Cardiac muscle cell (in vitro differentiated cells and primary cell): ENCODE measurements around the gene TRH. TPM values are rescaled to one million over a fixed set of nuclear protein-coding genes. Genes with fewer than 3 reads are reported as not detected.

Source experiments
- DNase-seq, 2 donors: peaks; one replicate each; pipeline versions ENCODE4 v3.0.0 to v3.0.0-alpha.2; 2010 to 2017; ENCODE audit warnings: low read depth in 1 of 2, low spot score in 1 of 2
- H3K27ac ChIP-seq: fragments of 200-600 bp; sonication (generic); 2 replicates; pipeline ENCODE4 v1.5.1; 2016
- H3K27me3 ChIP-seq: fragments of 200-600 bp; sonication (generic); 2 replicates; pipeline ENCODE4 v1.6.0; 2016; ENCODE audit warnings: control low read depth
- H3K36me3 ChIP-seq: fragments of 200-600 bp; sonication (generic); 2 replicates; pipeline ENCODE4 v1.5.1; 2016; ENCODE audit warnings: control low read depth
- H3K4me1 ChIP-seq: fragments of 200-600 bp; sonication (generic); 2 replicates; pipeline ENCODE4 v1.8.1; 2017; ENCODE audit warnings: low read depth, mild to moderate bottlenecking, mixed run types
- H3K4me3 ChIP-seq: fragments of 200-600 bp; sonication (generic); 2 replicates; pipeline ENCODE4 v1.5.1; 2016; ENCODE audit warnings: mild to moderate bottlenecking
- H3K9me3 ChIP-seq: fragments of 200-600 bp; sonication (generic); 2 replicates; pipeline ENCODE4 v1.5.1; 2017; ENCODE audit warnings: low read depth, mild to moderate bottlenecking, control low read depth
- polyA plus RNA-seq: library from polyadenylated mRNA; unstranded; fragments of >200 nt; fragmentation: Nextera tagmentation; extraction: Ambion mirVana; gene quantifications from 2 replicates; pipeline ENCODE4 v1.2.1, GENCODE V29; 2016
- total RNA-seq: library from RNA; depleted of rRNA; stranded (reverse); fragments of >200 nt; gene quantifications from 2 replicates; pipeline ENCODE4 v1.2.3, GENCODE V29; 2016
- TF ChIP-seq, protein P1 (sequence below): IDR thresholded peaks from 2 replicates; pipeline ENCODE4 v1.5.1; 2012; ENCODE audit warnings: low read depth, mild to moderate bottlenecking, low read length

Gene TRH, protein sequence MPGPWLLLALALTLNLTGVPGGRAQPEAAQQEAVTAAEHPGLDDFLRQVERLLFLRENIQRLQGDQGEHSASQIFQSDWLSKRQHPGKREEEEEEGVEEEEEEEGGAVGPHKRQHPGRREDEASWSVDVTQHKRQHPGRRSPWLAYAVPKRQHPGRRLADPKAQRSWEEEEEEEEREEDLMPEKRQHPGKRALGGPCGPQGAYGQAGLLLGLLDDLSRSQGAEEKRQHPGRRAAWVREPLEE
- total RNA-seq: 92.4 and 111 TPM in 2 replicates
- polyA plus RNA-seq: 113 and 149 TPM in 2 replicates

DNA sequence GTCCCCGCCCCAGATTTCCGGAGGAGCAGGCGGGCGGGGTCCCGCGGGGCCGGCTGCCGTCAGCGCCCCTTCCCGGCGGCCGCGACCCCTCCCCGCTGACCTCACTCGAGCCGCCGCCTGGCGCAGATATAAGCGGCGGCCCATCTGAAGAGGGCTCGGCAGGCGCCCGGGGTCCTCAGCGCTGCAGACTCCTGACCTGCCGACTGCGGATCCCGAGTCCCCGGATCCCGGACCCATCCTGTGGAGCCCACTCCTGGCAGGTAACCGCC, at the start of gene TRH:
TRH (plus strand) TSS at position 157 of the 269 bp plus-strand sequence. CDS start 1,097 bp downstream, outside the sequence.
- TF ChIP-seq, protein P1, sequence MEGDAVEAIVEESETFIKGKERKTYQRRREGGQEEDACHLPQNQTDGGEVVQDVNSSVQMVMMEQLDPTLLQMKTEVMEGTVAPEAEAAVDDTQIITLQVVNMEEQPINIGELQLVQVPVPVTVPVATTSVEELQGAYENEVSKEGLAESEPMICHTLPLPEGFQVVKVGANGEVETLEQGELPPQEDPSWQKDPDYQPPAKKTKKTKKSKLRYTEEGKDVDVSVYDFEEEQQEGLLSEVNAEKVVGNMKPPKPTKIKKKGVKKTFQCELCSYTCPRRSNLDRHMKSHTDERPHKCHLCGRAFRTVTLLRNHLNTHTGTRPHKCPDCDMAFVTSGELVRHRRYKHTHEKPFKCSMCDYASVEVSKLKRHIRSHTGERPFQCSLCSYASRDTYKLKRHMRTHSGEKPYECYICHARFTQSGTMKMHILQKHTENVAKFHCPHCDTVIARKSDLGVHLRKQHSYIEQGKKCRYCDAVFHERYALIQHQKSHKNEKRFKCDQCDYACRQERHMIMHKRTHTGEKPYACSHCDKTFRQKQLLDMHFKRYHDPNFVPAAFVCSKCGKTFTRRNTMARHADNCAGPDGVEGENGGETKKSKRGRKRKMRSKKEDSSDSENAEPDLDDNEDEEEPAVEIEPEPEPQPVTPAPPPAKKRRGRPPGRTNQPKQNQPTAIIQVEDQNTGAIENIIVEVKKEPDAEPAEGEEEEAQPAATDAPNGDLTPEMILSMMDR: no peak
- Histone ChIP-seq H3K9me3 (no peaks in the 10 kb centered on the region), H3K4me1 (peaks cover 42% of the 10 kb centered on the region), H3K36me3 (no peaks in the 10 kb centered on the region), H3K27ac (no peak within 1 kb of the TSS), H3K27me3 (peaks cover 54% of the 10 kb centered on the region), H3K4me3 (peak within 1 kb of the TSS; percentile 38)
- peak in 1 of 2 donors; percentile 58 for DNase-seq

DNA sequence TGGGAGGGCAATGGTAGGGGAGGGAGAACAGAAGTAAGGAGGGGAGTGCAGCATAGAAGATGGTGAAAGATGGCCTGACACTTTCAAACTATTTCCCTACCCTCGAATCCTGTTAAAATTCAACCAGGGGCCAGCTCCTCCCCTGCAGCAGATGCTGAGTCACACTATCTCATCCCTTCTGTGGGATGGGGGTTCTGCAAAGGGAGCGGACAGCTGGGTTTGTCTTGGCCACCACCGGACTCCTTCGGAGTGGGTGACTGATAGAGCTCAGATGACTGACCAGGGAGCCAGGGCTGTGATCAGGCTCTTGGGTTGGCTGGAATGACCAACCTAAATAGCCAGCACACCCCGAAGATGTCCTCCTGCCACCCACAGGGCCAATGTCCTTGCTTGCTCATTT, 47.4 kb upstream of the TRH start:
- Histone ChIP-seq H3K27ac (no peak overlapping the region), H3K27me3 (no peaks in the 10 kb centered on the region), H3K36me3 (no peaks in the 10 kb centered on the region), H3K4me1 (no peaks in the 10 kb centered on the region), H3K9me3 (no peaks in the 10 kb centered on the region), H3K4me3 (no peak overlapping the region)
- TF ChIP-seq, protein P1: no peak
- DNase-seq: peak in 1 of 2 donors; percentile 8

DNA sequence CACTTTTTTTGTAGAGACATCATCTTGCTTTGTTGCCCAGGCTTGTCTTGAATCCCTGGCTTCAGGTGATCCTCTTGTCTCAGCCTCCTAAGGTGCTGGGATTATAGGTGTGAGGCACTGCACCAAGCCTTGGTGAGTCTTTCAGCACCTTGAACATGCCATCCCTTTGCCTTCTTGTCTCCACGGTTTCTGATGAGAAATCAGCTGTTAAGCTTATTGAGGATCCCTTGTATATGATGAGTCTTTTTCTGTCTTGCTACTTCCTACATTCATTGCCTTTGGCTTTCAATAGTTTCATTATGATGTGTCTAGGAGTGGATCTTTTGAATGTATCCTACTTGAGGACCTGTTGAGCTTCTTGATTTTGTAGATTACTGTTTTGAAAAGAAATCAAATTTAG, 45.1 kb upstream of the TRH start:
- TF ChIP-seq, protein P1: no peak
- Histone ChIP-seq H3K4me1 (no peaks in the 10 kb centered on the region), H3K27me3 (peaks cover 3% of the 10 kb centered on the region), H3K27ac (no peak overlapping the region), H3K36me3 (no peaks in the 10 kb centered on the region), H3K4me3 (no peak overlapping the region), H3K9me3 (no peaks in the 10 kb centered on the region)
- no peak for DNase-seq

DNA sequence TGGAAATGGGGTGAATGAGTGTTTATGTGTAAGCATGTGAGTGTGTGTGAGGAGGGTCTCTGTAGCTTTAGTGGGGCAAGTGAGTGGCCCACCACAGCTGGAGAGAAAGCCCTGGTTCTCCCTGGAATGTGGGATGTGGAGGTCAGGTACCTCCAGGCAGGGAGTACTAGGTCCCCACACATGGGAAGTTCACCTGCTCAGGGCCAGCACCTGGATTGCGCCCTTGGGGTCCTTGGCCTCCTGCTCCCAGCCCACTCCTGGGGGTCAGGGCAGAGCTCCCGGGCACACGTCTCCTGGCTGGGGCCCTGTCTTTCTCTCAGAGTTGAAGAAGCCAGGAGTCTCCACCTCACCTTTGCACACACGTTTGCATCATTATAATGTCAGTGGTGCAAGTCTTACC, 41.0 kb upstream of the TRH start:
- no peak for DNase-seq
- no peaks in the 10 kb centered on the region for H3K36me3 ChIP-seq
- peaks cover 3% of the 10 kb centered on the region for H3K27me3 ChIP-seq
- no peaks in the 10 kb centered on the region for H3K4me1 ChIP-seq
- H3K27ac ChIP-seq: no peak overlapping the region
- TF ChIP-seq, protein P1: no peak
- H3K9me3 ChIP-seq: no peaks in the 10 kb centered on the region
- H3K4me3 ChIP-seq: no peak overlapping the region

DNA sequence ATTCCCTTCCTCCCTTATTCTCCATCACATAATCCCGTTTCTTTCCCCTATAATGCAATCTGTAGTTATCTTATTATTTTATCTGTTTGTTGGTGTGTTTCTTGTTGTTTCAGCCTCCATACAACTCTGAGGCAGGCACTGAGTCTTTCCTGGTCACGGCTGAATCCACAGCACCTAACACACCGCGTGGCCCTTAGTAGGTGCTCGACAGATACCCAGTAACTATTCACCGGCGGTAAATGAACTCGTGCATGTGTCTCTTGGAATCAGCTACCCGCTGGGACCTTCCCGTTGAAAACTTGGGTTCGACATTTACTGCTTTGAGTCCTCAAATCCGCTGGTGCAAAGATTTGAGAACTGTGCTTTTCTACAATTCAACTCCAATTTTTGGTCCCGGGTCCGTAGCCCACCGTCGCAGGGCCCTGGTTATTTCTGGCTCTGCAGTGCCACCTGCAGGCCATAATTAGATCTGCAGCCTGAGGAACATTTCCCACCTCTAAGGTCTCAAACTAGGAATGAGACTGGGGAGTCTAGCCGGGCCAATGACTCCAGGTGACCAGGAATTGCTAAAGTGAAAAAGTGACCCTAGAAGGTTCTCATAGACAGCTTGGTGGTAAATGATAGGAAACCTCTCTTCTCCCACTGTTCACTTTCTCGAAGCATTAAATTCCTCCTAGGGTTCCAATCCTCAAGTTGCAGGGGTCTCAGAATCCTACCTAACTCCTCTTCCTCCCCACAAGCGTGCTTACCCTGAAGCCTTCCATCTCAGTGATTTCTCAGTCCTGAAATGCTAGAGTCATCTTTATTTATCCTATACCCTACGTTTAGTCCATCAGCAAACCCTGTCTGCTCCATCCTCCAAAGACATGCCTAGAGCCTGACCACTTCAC, 40.0 kb upstream of the TRH start:
- H3K4me1 ChIP-seq: no peaks in the 10 kb centered on the region
- no peaks in the 10 kb centered on the region for H3K36me3 ChIP-seq
- H3K9me3 ChIP-seq: no peaks in the 10 kb centered on the region
- peaks cover 3% of the 10 kb centered on the region for H3K27me3 ChIP-seq
- no peak overlapping the region for H3K4me3 ChIP-seq
- H3K27ac ChIP-seq: no peak overlapping the region
- DNase-seq: peak; percentile 46 to 51
- TF ChIP-seq, protein P1: peak; percentile 82
